Limb (tissue), 2 donors: ENCODE data around the gene PCSK1N.

Experiments
- DNase-seq, 2 donors: peaks; one replicate each; pipeline ENCODE4 v3.0.0-alpha.2; 2016; ENCODE audit errors: extremely low spot score in 2 of 2

Gene PCSK1N

GRCh38 chrX:48790477-48790876, 44.9 kb downstream of the PCSK1N start:
- DNase-seq = no peak

- DNase-seq = no peak
Measured at GRCh38 chrX:48789366-48790220, 45.8 kb downstream of the PCSK1N start.

GRCh38 chrX:48787505-48788443, 47.6 kb downstream of the PCSK1N start:
- no peak for DNase-seq

- no peak for DNase-seq
Measured at GRCh38 chrX:48786825-48787504, 48.4 kb downstream of the PCSK1N start.

- no peak for DNase-seq
Measured at GRCh38 chrX:48786341-48786800, 49.0 kb downstream of the PCSK1N start, which contains the start of gene GATA1. GATA1 (plus strand) TSS chrX:48786590; CDS start chrX:48791110, 4,520 bp downstream.

GRCh38 chrX:48785540-48786214, 49.7 kb downstream of the PCSK1N start:
- DNase-seq = no peak

- no peak for DNase-seq
Measured at GRCh38 chrX:48785186-48785539, 50.2 kb downstream of the PCSK1N start.

- no peak for DNase-seq
Measured at GRCh38 chrX:48784726-48785125, 50.7 kb downstream of the PCSK1N start.

GRCh38 chrX:48782795-48783194, 52.6 kb downstream of the PCSK1N start:
- no peak for DNase-seq

- DNase-seq = no peak
Measured at GRCh38 chrX:48782216-48782615, 53.2 kb downstream of the PCSK1N start.

- DNase-seq = no peak
Measured at GRCh38 chrX:48781705-48782104, 53.7 kb downstream of the PCSK1N start.
